ENCODE results near the gene STXBP1. TPM values are rescaled to one million over a fixed set of nuclear protein-coding genes. Genes with fewer than 3 reads are reported as not detected.

The STXBP1 gene
- total and polyA plus RNA-seq, 2 donors (not counting 1 experiment from before 2014, with no cell fraction given): 25.6 to 36.0 TPM

GRCh38 chr9:127692071-127692470, 80.0 kb downstream of the STXBP1 start:
- H3K4me2 ChIP-seq (ENCODE audit: extremely low read depth, insufficient read depth, low read length): no peak overlapping the region
- peaks cover 10% of the 10 kb centered on the region for H3K36me3 ChIP-seq (ENCODE audit: control insufficient read depth, insufficient read depth, low read length)
- H3K79me2 ChIP-seq (ENCODE audit: control insufficient read depth, insufficient read depth, low read length): no peaks in the 10 kb centered on the region
- H3K27ac ChIP-seq (ENCODE audit: insufficient read depth, low read length): no peak overlapping the region
- no peak overlapping the region for H3K9ac ChIP-seq (ENCODE audit: insufficient read depth, low read length)
- no peak overlapping the region for H3K4me3 ChIP-seq (replicated peaks in 1 of 4; ENCODE audit: control extremely low read depth in 1 of 4, insufficient read depth in 1 of 4, low read depth in 3 of 4, low read length in 4 of 4)
- no peaks in the 10 kb centered on the region for H3K4me1 ChIP-seq (ENCODE audit: control insufficient read depth, extremely low read depth, insufficient read depth, low read length)
- H4K20me1 ChIP-seq (ENCODE audit: control insufficient read depth, extremely low read depth, insufficient read depth, low read length): no peaks in the 10 kb centered on the region
- TF ChIP-seq EZH2 (IDR thresholded peaks at IDR 0.05; ENCODE audit: low read length, missing control alignments): no peak
- TF ChIP-seq, protein P1, sequence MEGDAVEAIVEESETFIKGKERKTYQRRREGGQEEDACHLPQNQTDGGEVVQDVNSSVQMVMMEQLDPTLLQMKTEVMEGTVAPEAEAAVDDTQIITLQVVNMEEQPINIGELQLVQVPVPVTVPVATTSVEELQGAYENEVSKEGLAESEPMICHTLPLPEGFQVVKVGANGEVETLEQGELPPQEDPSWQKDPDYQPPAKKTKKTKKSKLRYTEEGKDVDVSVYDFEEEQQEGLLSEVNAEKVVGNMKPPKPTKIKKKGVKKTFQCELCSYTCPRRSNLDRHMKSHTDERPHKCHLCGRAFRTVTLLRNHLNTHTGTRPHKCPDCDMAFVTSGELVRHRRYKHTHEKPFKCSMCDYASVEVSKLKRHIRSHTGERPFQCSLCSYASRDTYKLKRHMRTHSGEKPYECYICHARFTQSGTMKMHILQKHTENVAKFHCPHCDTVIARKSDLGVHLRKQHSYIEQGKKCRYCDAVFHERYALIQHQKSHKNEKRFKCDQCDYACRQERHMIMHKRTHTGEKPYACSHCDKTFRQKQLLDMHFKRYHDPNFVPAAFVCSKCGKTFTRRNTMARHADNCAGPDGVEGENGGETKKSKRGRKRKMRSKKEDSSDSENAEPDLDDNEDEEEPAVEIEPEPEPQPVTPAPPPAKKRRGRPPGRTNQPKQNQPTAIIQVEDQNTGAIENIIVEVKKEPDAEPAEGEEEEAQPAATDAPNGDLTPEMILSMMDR (conservative IDR thresholded peaks at IDR 0.05 in 1 of 2, IDR thresholded peaks at IDR 0.05 in 1 of 2; ENCODE audit: low read depth in 1 of 2, low read length in 2 of 2): no peak
- no peak for DNase-seq (ENCODE audit: low read depth in 2 of 2)
- H2AFZ ChIP-seq (ENCODE audit: low read length): no peak overlapping the region
- no peaks in the 10 kb centered on the region for H3K27me3 ChIP-seq (ENCODE audit: control insufficient read depth, insufficient read depth, low read length)
- no peaks in the 10 kb centered on the region for H3K9me3 ChIP-seq (ENCODE audit: control insufficient read depth, insufficient read depth, low read depth, low read length)

GRCh38 chr9:127693143-127693542, 81.1 kb downstream of the STXBP1 start:
- no peaks in the 10 kb centered on the region for H3K27me3 ChIP-seq (ENCODE audit: control insufficient read depth, insufficient read depth, low read length)
- no peak overlapping the region for H3K4me3 ChIP-seq (replicated peaks in 1 of 4; ENCODE audit: control extremely low read depth in 1 of 4, insufficient read depth in 1 of 4, low read depth in 3 of 4, low read length in 4 of 4)
- no peak overlapping the region for H3K9ac ChIP-seq (ENCODE audit: insufficient read depth, low read length)
- peaks cover 9% of the 10 kb centered on the region for H3K36me3 ChIP-seq (ENCODE audit: control insufficient read depth, insufficient read depth, low read length)
- TF ChIP-seq, protein P1 (conservative IDR thresholded peaks at IDR 0.05 in 1 of 2, IDR thresholded peaks at IDR 0.05 in 1 of 2; ENCODE audit: low read depth in 1 of 2, low read length in 2 of 2): no peak
- no peak for TF ChIP-seq EZH2 (IDR thresholded peaks at IDR 0.05; ENCODE audit: low read length, missing control alignments)
- H3K79me2 ChIP-seq (ENCODE audit: control insufficient read depth, insufficient read depth, low read length): no peaks in the 10 kb centered on the region
- no peaks in the 10 kb centered on the region for H3K9me3 ChIP-seq (ENCODE audit: control insufficient read depth, insufficient read depth, low read depth, low read length)
- no peak overlapping the region for H3K27ac ChIP-seq (ENCODE audit: insufficient read depth, low read length)
- H3K4me1 ChIP-seq (ENCODE audit: control insufficient read depth, extremely low read depth, insufficient read depth, low read length): no peaks in the 10 kb centered on the region
- H3K4me2 ChIP-seq (ENCODE audit: extremely low read depth, insufficient read depth, low read length): no peak overlapping the region
- no peaks in the 10 kb centered on the region for H4K20me1 ChIP-seq (ENCODE audit: control insufficient read depth, extremely low read depth, insufficient read depth, low read length)
- no peak for DNase-seq (ENCODE audit: low read depth in 2 of 2)
- no peak overlapping the region for H2AFZ ChIP-seq (ENCODE audit: low read length)

GRCh38 chr9:127693697-127694096, 81.6 kb downstream of the STXBP1 start:
- Histone ChIP-seq H4K20me1 (ENCODE audit: control insufficient read depth, extremely low read depth, insufficient read depth, low read length) (no peaks in the 10 kb centered on the region), H3K27ac (ENCODE audit: insufficient read depth, low read length) (no peak overlapping the region), H3K4me3 (replicated peaks in 1 of 4; ENCODE audit: control extremely low read depth in 1 of 4, insufficient read depth in 1 of 4, low read depth in 3 of 4, low read length in 4 of 4) (no peak overlapping the region), H3K4me2 (ENCODE audit: extremely low read depth, insufficient read depth, low read length) (no peak overlapping the region), H2AFZ (ENCODE audit: low read length) (no peak overlapping the region), H3K79me2 (ENCODE audit: control insufficient read depth, insufficient read depth, low read length) (no peaks in the 10 kb centered on the region), H3K9ac (ENCODE audit: insufficient read depth, low read length) (no peak overlapping the region), H3K27me3 (ENCODE audit: control insufficient read depth, insufficient read depth, low read length) (no peaks in the 10 kb centered on the region), H3K36me3 (ENCODE audit: control insufficient read depth, insufficient read depth, low read length) (peaks cover 7% of the 10 kb centered on the region), H3K4me1 (ENCODE audit: control insufficient read depth, extremely low read depth, insufficient read depth, low read length) (no peaks in the 10 kb centered on the region), H3K9me3 (ENCODE audit: control insufficient read depth, insufficient read depth, low read depth, low read length) (no peaks in the 10 kb centered on the region)
- no peak for DNase-seq (ENCODE audit: low read depth in 2 of 2)
- TF ChIP-seq, protein P1 (conservative IDR thresholded peaks at IDR 0.05 in 1 of 2, IDR thresholded peaks at IDR 0.05 in 1 of 2; ENCODE audit: low read depth in 1 of 2, low read length in 2 of 2): no peak

Measured in fibroblast of lung (primary cell).